Activated effector memory CD4-positive, alpha-beta T cell treated with Interleukin-2 at 50 U/mL for 16 hours (primary cell): ENCODE measurements around the gene DLGAP1.
"Not testable (repeated sequence)": the region's sequence is repeated elsewhere in the genome, so short reads cannot be mapped to it uniquely, and the experiment has no call there.

Experiments
- DNase-seq: peaks from one replicate; pipeline ENCODE4 v3.0.0-alpha.2; 2020

Gene DLGAP1

DNA sequence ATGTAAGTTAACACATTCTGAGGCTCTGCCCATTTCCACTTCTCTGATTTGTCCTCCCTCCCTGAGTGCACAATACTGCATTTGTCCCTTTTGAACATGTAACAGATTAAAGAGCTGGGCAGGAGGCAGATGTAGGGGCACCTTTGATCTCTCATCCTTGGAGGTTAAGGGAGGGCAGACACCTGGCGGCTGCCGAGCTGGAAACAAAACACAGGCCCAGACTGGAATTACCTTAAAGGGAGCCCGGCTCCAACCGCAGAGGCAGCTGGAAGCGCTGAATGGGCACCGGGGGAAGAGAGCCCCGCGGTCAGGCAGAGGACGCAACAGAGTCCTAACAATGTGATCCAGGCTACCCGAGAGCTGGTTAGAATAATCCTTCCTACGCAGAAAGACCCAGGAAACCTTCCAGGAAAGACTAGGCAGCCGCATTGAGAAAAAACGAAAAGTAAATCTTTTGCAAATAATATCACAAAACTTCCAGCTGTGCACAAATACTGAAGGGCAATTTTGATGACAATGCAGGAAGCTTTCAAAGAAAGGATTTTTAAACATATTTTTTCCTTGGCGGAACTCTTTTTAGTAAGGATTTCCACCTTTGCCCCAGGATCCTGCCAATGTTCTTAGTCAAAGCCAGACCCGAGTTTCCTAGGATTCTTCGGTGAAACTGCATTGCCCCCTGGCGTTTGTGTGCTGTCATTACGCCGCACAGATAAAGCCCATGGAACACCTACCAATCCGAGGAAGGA, 789.2 kb downstream of the DLGAP1 start:
- DNase-seq = peak; percentile 57

- no peak for DNase-seq
Measured at GRCh38 chr18:3665204-3665603, 789.9 kb downstream of the DLGAP1 start.

- DNase-seq = no peak
Measured at GRCh38 chr18:3664563-3665178, 790.4 kb downstream of the DLGAP1 start.

- DNase-seq = no peak
Measured at GRCh38 chr18:3663870-3664512, 791.1 kb downstream of the DLGAP1 start.

DNA sequence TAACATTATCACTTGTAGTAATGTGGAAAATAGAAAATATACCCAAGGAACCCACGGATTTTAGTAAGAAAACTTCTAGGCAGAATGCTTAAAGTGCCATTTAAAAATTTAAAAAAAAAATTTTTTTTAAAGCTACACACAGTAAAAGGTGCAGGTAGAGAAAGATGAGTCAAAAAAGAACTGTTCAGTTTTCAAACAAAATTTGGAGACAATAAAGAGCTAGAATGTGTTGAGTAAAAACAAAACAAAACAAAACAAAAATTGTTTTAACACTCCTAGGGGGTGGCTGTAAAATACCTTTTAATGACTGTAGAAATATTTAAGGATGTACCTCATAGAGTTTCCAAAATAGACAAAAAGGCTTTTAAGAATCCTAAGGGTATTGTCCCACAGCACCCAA, 793.1 kb downstream of the DLGAP1 start:
- DNase-seq = no peak

- DNase-seq = no peak
Measured at GRCh38 chr18:3660739-3661515, 794.2 kb downstream of the DLGAP1 start.

DNA sequence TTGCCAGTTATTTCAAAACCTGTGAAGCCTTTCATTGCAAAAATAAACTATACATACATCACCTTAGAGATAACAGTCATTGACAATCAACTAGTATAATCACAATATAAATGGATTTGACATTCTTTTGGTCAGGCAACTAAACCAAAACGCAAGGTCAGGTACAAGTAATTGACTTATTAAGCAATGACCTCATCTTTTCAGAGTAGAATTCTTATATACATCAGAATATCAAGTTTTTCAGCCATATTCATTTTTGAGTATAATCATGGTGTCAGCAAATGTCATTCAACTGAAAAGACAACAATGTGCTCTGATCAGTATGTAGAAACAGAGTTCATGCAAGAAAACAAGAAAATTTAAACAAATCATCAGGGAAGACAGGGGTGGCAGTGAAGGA, 796.6 kb downstream of the DLGAP1 start:
- no peak for DNase-seq

- no peak for DNase-seq
Measured at GRCh38 chr18:3655254-3656050, 799.7 kb downstream of the DLGAP1 start.

DNA sequence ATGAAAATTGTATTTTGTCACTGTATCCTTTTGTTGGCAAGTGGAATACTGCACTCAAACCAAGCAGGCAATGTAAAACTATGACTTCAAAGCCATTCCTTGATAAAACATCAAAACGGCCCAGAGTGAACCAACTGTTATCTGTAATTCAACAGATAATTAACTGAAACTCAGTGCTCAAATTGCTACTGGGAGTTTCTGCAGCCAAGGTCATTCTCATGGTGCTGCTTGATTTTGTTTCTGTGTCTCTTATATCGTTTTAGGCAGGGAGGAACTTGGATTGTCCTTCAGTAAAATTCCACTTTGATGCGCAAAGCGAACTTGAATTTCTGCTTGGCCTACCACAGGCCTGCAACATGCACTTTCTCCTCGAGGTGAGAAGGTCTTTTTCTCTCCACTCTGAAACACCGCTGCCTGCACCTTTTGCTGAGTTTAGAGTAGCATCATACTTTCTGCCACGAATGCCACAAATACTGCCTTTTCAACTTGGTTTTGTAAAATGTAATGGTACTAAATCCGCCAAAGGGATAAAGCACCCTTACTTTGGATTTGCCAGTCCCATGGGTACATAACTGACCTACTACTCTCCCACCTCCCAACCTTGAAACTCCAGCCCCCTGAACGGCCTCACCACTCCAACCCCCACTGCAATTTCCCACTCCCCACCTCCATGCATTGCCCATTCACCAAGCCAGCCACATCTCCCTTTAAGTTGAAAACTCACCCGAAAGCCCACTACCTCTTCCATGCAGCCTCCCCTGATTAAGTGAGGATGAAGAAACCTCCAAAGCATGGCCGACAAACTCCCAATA, 800.5 kb downstream of the DLGAP1 start:
- DNase-seq = no peak

- DNase-seq = no peak
Measured at GRCh38 chr18:3653851-3654441, 801.2 kb downstream of the DLGAP1 start.

DNA sequence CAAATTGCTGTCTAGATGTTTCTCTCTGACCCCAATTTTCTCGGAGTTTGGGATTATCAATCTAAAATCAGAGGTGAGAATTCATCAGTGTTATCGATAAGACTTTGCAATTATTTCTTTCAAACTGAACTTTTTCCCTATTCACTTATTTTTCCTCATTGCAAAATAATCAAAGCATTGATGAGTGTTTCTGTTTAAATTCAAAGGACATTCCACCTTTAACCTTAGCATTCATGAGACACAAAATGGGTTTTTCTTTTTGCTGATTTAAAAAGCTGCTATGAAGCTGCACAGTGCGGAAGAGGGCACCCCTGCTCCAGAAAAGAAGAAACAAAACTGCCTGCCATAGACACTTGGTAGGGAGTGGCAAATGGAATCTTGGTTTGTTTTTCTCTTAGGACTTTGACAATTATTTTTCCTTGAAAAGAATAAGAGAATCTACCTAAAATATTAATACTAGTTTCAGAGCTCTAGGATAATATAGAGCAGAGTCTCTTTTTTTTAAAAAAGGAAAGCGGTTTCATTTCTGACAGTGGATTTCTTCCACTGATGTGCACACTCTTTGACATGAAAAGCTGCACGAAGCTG, 801.8 kb downstream of the DLGAP1 start:
- DNase-seq = no peak

GRCh38 chr18:3652380-3653262, 802.5 kb downstream of the DLGAP1 start:
- no peak for DNase-seq

- no peak for DNase-seq
Measured at GRCh38 chr18:3651266-3651665, 803.8 kb downstream of the DLGAP1 start.

DNA sequence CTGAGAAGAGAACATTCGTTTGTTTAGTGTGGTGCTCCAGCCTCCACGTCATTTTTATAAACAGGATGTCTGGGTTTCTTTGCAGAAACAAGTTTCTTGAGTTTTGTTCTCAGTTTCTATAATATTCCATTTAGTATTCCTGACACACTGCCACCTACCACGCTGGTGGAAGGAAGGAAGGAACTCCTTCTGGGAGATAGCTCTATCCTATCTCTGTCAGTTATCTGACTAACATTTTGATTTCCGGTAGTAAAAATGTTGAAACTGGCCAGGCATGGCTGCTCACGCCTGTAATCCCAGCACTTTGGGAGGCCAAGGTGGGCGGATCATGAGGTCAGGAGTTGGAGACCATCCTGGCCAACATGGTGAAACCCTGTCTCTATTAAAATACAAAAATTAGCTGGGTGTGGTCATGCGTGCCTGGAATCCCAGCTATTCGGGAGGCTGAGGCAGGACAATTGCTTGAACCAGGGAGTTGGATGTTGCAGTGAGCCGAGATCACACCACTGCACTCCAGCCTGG, 804.5 kb downstream of the DLGAP1 start:
- DNase-seq = not testable (repeated sequence)

DNA sequence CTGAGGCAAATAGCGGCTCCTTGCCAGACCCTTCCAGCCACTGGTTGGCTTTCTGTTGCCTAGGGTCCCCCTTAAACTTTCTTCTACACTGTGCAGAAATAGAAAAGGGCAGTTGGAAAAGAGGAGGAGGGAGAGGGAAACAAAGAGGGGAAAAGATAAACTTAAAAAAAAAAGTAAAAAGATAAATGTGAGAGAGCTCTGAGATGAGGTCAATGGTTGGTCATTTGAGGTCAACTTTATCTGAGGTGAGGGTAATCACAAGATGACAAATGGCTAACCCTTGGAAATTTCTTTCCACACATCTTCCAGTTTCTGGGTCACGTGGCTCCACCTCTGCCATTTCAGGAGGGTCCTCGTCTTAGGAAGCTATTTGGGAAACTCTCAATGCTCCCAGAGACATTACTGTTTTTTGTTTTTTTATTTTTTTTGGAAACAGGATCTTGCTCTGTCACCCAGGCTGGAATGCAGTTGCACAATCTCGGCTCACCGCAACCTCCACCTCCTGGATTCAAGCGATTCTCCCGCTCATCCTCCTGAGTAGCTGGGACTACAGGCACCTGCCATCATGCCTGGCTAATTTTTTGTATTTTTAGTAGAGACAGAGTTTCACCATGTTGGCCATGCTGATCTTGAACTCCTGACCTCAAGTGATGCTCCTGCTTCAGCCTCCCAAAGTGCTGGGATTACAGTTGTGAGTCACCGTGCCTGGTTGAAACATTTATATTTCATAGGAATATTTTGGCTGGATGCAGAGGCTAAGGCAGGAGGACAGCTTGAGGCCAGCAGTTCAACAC, 805.3 kb downstream of the DLGAP1 start:
- DNase-seq = no peak

- no peak for DNase-seq
Measured at GRCh38 chr18:3649135-3649632, 805.9 kb downstream of the DLGAP1 start.

- DNase-seq = no peak
Measured at GRCh38 chr18:3648641-3649040, 806.5 kb downstream of the DLGAP1 start.

GRCh38 chr18:3648200-3648599, 806.9 kb downstream of the DLGAP1 start:
- DNase-seq = no peak
